ENCODE results near the gene C10orf67.

Gene C10orf67

DNA sequence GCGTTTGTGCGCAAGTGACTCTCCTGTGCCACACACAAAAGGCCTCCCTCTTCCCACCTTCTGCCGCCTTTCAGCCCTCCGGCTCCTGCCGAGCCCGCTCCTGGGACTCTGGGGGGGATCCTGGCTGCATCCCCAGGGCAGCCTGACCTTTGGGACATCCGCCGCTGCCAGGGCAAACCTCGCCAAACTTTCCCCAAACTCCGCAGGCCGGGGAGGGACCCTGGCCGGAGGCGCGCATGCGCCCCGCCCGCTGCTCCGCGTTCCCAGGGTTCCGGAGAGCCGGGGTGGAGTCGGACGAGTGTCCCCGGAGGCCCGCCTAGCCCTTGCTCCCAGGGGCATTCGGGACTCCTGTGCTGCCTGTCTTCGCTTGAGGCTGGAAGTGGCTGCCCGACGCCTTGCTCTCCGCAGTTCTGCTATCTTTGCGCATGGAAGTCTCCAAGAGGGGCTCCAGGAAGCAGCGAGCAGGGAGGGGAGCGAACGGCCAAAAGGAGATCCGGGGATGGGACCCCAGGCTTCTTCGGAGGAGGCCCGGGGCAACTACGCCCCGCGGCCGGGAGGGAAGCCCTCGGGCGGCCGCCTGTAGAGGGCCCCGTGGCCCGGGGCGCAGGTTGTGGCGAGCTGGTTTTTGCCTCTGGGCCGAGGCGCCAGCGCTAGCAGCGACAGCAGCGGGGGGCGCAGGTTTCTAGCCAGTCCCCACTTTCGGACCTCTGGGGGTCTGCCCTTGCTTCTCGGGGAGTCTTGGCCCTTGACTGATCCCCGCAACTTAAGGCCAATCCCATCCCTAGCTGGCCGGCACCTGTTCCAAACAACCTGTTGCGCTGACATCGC is 145.4 kb downstream of the C10orf67 start:
- DNase-seq (ENCODE audit: low read depth in 2 of 2), result no peak

DNA sequence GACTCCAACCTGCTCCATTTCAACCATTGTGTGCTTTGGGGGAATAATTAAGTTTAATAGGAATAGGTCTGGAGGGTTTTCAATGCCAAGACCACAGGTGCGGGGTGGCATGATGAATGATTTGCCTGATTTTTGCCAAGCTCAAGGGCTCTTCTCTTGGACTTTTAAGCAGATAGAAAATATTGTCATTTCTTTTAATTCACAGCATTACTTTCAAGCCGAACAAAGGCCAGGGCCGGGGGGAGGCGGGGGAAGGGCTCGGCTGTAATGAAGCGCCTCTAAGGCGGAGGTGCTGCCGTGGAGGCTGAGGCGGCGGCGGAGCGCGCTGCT is 146.0 kb downstream of the C10orf67 start:
- DNase-seq (ENCODE audit: low read depth in 2 of 2), result no peak

DNA sequence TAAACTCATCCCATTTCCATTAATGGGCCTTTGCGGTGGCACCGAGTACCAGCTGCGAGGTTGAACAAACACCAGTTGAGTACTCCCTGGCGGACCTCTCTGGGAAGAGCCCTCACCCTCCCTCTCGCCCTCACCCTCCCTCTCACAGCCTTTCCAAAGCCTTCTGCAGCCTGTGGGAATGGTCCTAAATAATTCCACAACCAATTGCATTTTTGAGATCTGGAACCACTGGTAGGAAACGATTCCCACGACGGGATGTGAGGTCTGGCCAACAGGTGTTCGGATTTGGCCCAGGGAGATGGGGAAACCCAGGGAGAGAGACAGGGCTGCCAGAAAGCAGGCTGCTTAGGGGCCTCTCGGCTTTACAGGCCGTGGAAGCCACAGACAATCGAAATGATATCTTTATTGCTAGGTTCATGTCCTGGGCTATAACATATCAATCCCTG is 147.2 kb downstream of the C10orf67 start:
- DNase-seq (ENCODE audit: low read depth in 2 of 2), result no peak

DNA sequence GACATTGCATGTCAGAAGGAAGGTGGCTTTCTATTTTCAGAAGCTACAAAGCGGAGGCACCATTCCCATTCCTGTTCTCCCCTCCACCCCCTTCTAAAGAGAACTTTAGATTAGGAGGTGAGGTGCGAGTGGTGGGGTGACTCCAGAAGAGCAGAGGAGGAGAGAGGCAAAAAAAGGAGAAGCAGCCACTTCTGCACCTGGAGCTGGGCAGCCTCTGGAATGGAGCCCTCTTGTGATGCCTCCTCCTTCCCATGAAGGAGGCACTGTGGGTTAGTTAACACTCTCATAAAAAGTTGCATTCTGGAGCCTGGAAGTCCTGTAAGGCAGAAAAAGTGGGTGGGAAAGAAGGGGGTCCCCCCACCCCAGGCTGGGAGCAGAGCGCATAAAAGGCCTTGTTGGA is 147.7 kb downstream of the C10orf67 start:
- DNase-seq (ENCODE audit: low read depth in 2 of 2), result no peak

DNA sequence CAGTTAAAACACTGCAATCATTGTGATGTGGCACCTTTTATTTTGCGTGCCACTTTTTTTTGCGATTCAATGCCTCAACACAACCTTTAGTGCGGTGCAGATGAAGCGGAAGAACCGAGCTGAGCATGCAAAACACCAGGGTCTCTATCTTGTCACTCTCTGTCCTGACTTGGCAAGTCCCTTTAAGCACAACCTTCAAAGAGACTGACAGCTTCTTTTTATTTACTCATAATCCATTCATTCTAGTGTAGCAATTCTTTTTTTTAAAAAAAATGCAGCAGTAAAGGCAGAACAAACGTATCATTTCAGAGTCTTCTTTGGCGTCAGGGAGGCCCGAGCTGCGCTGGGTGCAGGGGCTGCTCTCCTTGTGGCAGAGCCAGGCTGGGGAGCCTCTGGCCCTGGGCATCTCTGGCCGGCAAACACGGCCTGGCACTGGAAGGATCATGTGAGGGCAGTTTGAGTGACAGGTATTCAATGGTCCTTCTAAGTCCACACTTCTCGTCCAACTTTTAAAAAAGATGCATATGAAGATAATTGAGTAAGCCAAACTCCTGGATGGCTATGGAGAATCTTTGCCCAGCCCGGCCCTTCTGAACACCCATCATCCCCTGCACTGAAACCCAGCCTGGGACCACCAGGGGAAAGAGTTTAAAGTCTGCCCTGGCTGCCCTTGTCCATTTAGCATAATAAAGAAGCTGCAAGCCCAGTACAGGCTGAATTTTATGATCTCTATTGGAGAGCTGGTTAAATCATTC is 148.6 kb downstream of the C10orf67 start:
- no peak for DNase-seq (ENCODE audit: low read depth in 2 of 2)

DNA sequence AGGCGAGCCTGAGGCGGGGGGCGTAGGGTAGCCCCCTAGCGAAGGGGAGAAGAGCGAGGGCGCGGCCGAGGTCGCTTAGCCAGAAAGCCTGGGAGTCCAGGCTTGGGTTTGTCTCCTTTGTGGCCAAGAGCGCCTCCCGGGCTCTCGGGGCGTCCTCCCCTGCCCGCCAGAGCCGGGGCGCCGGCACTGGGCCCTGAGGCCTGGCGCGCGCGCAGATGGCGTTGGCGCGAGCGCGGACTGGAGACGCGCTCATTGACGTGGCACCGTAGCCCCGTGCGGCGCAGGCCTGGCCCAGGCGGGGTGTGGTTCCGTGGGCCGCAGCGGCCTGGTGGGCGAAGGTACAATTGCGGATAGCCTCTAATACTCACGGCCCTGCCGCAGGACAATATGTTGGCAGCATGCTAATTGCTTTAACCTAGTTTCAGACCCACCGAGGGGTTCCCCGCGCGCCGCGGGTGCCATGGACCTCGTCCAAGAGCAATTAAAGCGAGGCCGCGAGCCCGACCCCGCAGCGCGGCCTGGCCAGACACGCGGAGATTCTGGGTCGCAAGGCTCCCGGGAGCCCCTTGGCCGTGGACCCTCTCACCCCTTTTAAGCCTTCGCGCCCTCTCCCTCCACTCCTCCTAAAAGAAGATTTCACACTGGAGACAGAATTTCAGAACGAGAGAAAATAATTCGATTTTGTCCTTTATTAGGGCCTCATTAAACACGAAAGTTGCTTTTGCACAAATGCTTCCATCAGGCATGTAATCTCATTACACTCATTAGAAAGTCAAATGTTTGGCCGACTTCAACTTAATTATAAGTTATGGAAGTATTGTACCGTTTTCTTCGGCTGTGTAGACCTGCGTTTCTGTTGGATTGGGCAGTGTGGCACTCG is 149.4 kb downstream of the C10orf67 start:
- DNase-seq (ENCODE audit: low read depth in 2 of 2), result no peak

DNA sequence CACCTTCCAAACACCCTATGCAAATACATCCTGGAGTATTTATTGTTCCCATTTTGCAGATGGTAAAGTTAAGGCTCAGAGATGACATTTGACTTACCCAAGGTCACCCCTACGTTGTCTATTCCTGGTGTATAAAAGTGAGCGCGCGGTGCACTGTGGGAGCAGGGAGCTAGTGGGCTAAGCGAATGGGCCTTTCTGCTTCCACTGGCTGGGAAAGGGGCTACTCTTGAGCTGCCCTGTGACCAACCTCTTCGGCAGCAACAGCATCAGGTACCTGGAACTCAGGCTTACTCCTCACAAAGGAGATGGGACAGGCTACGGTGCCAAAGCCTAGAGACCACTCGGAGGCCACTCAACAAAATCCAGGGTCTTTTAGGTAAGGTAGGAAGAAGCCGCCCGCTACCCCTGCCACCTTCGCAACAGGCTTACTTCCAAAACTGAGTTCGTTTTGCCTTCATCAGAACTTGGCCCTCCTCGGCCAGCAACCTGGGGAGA is 150.1 kb downstream of the C10orf67 start:
- DNase-seq (ENCODE audit: low read depth in 2 of 2), result no peak

DNA sequence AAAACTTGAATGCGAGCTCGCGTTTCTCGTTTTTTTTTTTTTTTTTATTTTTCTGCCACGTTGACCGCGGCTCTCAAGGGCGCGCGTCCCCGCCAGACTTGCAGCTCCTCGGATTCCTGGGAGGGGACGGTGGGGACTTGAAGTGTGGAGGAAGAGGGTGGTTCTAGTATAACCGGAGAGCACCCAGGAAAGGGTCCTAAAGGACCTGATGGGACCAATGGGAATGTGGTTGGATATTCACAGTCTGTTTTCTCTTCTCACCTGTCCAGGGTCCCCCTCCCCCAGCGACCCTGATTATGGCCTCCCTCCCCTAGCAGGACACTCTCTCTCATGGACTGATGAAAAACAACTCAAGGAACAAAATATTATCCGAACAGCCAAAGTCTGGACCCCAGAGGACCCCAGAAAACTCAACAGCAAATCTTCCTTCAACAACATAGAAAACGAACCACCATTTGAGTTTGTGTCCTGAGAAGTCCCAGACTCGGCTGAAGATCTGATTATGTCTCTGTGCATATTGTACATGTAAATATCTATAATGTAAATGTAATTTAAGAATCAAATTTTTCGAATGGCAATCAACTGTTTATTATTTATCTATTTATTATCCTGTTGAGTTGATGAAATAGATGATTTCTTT is 151.0 kb downstream of the C10orf67 start:
- no peak for DNase-seq (ENCODE audit: low read depth in 2 of 2)

DNA sequence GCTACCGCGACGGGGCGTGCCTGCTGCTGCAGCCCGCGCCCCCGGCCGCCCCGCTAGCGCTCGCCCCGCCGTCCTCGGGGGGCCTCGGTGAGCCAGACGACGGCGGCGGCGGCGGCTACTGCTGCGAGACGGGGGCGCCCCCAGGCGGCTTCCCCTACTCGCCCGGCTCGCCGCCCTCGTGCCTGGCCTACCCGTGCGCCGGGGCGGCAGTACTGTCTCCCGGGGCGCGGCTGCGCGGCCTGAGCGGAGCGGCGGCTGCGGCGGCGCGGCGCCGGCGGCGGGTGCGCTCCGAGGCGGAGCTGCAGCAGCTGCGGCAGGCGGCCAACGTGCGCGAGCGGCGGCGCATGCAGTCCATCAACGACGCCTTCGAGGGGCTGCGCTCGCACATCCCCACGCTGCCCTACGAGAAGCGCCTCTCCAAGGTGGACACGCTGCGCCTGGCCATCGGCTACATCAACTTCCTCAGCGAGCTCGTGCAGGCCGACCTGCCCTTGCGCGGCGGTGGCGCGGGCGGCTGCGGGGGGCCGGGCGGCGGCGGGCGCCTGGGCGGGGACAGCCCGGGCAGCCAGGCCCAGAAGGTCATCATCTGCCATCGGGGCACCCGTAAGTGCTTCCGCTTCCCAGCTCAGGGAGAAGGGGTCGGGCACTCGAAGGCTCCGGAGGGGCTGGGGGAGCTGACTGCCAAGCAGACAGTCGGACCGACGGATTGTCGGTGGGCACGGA is 151.7 kb downstream of the C10orf67 start:
- no peak for DNase-seq (ENCODE audit: low read depth in 2 of 2)

DNA sequence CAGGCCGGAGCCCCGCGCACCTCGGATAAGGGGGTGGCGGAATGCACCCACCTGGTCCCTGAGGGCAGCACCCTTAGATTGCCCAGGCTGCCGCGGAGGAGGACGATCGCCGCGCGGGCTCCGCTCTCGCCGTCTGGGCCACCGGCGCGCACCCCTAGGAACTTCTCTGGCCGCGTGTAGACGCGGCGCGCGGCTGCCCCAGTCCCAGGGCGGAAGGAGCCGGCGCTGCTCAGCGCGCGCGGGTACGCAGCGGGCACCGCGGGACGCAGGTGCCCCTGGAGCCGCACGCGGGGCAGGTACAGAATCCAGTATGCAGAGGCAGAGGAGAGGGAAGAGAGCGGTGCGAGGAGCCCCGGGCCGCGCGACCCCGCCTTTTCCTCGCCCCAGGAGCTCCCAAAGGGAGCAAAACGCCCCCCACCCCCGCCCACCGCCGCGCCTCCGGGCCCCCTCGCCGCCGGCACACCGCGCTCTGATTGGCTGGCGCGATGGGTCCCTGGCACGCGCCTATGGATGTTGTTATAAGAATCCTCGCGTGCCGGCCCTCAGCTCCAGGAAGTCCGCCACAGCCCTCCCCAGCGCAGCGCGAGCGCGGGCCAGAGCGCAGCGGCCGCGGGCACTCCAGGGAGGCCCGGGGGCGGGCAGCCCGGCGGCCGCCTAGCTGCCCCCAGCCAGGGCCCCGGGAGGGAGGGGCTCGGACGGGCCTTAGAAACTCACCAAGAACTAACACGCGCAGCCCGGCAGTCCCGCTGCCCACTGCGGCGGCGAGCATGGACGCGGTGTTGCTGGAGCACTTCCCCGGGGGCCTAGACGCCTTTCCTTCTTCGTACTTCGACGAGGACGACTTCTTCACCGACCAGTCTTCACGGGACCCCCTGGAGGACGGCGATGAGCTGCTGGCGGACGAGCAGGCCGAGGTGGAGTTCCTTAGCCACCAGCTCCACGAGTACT is 152.6 kb downstream of the C10orf67 start, which contains the start of gene PTF1A:
Gene PTF1A (plus strand): TSS at position 549 of the 948 bp plus-strand sequence. CDS start 219 bp downstream, at position 768.
- no peak for DNase-seq (ENCODE audit: low read depth in 2 of 2)

DNA sequence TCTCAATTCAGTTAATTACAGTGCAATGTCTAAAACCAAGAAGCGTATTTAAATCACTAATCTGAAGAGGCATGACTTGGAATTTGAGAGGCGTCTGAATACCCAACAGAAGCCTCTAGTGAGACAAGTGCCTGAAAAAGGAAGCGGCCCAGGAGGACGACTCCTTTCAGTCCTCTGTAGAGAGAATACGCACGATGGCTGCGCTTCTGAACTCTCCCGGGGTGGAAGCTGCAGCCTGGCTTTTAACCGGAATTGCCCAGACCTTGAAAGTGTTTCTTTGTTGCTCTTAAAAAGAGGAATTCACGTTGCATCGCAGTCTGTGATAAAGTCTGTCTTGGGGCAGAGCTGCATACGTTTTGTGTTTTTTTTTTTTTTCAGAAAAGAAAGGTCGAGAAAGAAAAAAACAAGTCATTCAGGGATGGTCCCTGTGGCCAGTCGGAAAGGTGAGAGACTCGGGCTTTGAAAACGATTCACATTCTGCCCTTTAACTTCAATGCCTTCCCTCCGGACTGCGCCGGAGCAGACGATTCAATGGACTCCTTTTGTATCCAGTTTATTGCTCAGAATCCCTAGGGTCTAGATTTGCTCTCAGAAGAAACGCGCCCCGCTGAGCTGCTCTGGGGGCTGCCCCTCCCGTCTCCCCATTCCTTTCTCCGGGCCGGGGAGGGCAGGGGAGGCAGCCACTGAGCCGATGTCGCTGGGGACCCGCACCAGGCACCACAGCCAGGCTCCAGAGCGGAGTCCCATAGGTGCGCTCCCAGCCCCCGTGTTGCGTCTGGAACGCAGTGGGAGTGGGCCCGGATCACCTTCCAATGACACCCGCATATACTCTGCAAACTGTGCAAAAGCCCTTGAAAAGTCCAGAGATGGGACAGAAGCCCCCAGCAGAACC is 153.5 kb downstream of the C10orf67 start:
- DNase-seq (ENCODE audit: low read depth in 2 of 2), result no peak

DNA sequence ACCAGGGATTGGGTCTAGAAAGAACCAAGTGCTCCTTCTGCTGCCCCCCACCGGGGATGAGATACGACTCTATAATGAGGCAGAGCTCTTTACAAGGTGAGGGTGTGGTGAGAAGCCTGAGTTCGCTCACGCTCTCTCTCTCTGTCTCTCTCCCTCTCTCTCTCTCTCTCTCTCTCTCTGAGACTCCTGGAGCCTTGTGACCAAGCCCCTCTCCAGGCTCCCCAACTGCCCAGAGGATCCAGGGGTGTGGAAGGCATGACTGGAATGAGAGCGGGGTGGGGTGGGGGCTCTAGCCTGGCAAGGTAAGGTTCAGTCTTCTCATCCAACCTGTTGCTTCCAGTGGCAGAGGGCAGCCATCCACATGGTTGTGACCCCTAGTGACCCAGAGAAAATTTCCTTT is 155.6 kb downstream of the C10orf67 start:
- DNase-seq (ENCODE audit: low read depth in 2 of 2), result no peak

DNA sequence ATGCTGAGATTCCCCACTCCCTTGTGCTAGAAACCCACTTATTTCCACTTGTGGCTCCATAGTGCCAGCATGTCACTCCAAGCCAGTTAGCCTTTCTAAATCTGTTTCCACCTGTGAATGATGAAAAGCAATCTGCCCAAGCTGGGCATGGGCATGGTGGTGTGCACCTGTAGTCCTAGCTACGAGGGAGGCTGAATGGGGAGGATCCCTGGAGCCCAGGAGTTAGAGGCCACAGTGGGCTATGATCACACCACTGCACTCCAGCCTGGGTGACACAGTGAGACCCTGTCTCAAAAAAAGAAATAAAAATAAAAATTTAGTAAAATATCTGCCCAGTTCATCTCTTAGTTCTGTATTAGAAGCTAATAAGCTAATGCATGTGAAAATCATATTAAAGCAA is 157.4 kb downstream of the C10orf67 start:
- DNase-seq (ENCODE audit: low read depth in 2 of 2), result no peak

DNA sequence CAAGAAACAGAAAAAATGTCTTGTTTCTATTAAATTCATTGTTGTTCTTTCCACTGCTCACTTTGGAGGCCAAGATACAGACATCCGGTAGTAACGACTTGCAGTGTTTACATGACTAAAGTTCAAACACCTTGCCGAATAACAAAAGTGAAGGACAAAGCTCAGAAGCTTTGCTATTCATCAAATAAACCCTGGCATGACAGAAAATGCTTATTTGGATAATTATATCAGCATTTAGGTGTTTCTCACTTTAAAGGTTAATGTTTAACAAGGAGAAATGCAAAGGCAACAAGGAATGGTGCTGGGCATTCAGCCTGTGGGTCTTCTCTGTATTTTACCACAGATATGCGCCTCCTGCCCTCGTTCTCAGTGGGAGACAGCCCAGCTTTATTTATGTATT is 157.9 kb downstream of the C10orf67 start:
- no peak for DNase-seq (ENCODE audit: low read depth in 2 of 2)

DNA sequence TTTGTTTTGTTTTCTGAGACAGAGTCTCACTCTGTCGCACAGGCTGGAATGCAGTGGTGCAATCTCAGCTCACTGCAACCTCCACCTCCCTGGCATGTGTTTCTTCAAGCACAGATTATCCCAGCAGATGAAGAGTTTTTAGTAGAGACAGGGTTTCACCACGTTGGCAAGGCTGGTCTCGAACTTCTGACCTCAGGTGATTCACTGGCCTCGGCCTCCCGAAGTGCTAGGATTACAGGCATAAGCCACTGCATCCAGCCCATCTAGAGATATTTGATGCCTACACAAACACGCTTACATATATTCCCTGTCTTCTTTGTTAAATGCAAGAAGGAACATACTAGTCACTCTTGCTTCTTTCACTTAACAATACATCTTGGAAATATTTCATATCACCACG is 158.4 kb downstream of the C10orf67 start:
- DNase-seq (ENCODE audit: low read depth in 2 of 2), result no peak

DNA sequence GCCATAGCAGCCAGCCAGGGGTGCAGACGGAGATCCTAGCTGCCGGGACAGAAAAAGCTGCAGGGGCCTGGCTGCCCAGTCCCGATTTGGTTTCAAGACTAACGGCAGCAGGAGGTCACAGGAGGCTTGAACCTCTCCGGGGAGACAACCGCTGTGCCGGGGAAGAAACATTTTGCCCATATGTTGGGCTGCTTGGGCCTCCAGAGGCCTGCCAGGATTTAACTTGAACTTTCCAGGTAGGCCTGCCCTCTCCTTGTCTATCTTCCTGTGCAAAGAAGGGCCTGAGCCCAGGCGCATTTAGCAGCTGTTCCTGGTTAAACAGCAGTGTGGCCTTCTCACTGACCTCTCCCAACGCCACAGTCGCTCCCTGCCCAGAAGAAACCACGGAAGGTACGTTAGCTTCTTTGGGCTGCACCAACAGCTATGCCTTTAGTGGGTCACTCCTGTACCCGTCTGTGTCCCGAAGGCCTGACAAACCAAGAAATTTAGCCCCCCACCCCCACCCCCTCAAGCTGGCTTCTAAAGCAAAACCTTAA is 169.6 kb downstream of the C10orf67 start:
- no peak for DNase-seq (ENCODE audit: low read depth in 2 of 2)

DNA sequence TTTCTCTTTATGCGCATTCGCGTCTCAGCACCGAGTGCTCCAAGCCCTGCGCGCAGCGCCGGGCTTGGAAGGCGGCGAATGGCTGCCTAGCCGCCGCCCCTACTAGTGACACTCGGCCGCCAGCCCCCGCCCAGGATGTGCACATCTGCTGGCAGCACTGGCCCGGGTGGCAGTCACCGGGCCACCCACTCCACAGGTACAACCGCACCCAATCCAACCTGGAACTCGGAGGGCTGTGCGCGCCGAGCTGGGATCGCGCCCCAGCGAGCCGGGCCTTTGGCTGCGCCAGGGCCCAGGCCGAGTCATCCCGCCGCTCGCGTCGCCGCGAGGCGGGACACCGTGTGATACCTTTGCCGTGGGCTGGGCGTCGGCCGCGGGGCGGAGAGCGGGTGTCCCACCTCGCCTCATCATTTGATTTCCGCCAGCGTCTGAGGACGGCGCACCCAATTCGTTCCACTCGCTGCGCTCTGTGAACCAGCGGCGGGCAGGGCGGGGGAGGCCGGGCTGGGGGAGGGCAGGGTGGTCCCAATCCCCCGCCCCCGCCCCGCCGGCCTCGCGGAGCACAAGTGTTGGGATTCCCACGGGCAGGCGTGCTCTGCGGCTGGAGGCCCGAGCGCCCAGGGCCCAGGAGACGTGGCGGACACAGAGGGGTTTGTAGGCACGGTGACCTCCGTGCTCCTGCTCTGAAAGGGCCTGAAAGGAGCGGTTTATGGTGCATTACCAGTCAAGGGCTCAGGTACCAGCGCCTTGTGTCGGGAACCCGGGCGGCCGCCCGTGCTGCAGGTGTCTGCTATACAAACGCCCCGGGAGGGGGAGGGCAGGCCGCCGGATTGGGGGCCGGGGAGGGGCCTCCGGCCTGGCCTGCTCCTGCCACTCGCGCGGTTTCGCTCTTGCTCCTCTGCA is 170.3 kb downstream of the C10orf67 start:
- DNase-seq (ENCODE audit: low read depth in 2 of 2), result no peak
